Measurements from ENCODE around the gene EFHC1.

DNA sequence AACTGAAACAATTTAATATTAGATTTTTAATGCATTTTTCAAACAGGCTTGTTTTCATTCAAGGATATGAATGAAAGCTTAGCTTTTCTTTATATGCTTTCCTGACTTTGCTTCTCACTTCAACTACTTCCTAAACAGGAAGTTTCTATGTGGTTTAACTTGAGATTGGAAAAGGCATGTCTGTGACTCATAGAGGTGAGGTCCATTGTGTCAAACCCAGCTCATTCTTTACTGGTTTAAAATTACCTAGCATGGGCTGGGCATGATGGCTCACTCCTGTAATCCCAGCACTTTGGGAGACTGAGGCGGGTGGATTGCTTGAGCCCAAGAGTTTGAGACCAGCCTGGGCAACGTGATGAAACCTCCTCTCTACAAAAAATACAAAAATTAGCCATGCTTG lies 34.4 kb downstream of the EFHC1 start:
- no peak for TF ChIP-seq POLR2A (IDR thresholded peaks at IDR 0.05; ENCODE audit: low read depth, low read length)
- no peak for TF ChIP-seq TAF1 (IDR thresholded peaks at IDR 0.05; ENCODE audit: borderline replicate concordance, low read depth, low read length)

All from GM12892 (cell line).